GF-D8 (cell line): ENCODE data around the gene PCNT.
"Not testable (repeated sequence)": the region's sequence is repeated elsewhere in the genome, so short reads cannot be mapped to it uniquely, and the experiment has no call there.

Experiments used
- DNase-seq: peaks from one replicate; lab custom pipeline; 2025; lab: John Stamatoyannopoulos, UW

The PCNT gene

DNA sequence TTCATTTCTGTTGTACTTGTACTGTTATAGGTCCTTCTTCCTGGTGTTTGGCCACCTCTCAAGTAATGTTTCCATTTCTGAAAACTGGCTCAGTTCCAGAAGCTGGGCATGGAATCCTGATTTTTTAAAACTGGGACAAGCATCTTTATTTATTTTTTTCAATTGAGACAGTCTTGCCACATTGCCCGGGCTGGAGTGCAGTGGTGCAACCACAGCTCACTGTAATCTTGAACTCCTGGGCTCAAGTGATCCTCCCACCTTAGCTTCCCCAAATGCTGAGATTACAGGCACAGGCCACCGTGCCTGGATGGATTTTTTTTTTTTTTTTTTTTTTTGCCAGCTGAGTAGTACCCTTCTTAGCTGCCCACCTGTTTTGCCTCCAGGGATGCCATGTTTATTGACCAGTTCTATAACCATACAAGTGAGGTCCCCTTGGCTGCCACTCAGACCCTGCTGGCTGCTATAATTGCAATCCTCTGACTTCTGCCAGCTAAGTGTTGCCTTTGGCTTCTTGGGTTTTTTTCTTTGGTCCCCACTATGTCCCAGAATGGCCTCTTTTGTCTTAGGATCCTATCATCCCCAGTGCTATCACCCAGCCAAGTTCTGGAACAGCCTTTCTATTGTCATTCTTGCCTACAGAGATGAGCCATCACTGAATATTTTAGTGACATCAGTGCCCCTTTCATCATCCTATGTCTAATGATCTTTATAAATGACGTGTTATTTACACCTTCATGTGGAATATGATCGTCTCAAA, 130.9 kb downstream of the PCNT start:
- DNase-seq, result no peak

DNA sequence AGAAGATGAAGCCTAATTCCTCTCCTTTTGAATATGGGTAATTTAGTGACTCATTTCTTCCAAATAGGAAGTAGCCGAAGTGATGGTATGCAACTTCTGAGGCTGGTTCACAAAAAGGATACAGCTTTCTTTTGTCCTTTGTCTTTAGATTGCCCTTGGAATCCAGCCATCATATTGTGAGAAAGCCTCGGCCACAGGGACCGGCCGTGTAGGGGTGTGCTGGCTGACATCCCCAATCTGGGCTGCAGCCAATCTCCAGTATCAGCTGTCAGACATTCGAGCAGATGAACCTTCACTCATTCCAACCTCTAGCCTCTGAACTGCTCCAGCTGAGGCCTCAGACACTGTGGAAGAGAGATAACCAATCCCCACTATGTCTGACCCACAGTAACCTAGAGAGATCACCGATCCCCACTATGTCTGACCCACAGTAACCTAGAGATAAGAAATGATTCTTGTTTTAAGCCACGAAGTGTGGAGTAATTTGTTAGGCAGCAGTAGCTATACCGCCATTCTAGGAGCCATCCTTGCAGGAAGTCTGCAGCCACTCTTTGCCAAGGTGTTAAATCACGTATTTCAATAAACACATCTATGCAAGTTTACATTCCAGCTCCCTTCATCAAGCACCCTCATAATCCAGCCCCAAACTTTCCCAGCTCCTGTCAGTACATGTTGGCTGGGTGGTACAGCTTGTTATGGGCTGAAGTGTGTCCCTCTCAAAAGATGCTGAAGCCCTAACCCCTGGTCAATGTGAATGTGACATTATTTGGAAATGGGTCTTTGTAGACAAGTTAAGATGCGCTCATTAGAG, 131.8 kb downstream of the PCNT start:
- no peak for DNase-seq

DNA sequence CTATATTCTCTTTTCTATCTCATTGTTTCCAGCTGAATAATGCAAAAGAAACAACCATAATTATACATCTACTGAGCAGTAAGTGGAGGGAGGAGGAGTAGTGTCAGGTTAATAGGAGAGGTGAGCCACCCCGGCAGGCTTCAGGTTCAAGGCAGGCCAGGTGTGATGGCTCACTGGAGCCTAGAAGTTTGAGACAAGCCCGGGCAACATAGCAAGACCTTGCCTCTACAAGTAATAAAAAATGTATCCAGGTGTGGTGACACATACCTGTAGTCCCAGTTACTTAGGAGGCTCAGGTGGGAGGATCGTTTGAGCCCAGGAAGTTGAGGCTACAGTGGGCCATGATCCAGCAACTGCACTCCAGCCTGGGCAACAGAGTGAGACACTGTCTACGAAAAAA, 132.8 kb downstream of the PCNT start:
- DNase-seq, result no peak

DNA sequence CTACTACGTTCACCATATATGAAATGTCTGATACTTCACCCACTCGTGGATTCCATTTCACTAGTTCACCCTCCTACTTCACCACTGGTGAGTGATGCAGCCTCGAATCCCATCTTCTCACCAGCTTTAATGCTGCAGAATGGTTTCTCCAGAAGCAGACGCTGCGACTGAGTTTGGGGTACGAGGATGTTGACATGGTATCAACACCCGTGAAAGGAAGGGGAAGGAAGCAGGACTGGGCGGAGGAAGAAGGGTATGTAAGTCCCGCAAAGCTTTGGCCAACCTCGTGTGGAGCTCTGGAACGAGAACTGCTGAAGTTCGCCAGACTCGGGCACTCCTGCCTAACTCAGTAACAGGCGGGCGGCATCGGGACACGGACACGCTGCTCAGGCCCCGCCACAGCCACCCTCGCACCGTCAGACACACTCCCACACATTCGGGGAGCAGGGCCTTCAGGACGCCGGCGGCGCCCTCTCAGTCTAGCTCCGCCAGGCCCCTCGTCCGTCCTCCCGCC, 133.9 kb downstream of the PCNT start:
- DNase-seq, result peak; percentile 69

DNA sequence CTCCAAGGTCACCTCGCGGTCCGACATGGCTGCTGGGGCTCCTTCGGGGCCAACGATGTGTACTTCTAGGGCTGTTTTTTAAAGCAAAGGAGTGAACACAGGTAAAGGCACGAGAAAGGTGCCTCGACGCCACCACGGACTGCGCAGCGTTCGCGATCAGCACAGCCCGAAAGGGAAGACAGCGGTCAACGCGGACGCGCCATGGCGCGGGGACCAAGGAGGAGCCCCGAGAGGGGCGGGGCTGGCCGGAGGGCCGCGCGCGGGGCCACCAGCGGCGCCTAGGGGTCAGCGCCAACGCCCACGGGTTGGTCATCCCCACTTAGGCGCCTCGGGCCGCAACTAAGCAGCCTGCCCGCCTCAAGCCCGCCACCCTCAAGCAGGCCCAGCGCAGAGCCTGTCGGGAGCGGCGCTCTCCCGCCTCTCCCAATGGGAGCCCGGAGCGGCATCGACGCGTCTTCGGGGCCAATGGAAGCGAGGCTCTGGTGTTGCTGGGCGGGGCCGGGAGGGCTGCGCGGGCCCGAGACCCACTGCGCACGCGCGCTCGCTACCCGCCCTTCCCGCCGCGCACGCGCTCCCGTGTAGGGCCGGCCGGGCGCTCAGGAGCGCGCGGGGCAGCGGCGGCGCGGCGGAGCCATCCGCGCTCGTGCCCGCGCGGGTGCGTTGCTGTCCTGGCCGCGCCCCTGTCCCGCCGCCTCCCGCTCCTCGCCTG, 134.5 kb downstream of the PCNT start, which contains the start of gene DIP2A:
Gene DIP2A (plus strand): TSS at position 577 of the 709 bp plus-strand sequence. CDS start 241 bp downstream, outside the sequence.
- DNase-seq, result peak; percentile 94

DNA sequence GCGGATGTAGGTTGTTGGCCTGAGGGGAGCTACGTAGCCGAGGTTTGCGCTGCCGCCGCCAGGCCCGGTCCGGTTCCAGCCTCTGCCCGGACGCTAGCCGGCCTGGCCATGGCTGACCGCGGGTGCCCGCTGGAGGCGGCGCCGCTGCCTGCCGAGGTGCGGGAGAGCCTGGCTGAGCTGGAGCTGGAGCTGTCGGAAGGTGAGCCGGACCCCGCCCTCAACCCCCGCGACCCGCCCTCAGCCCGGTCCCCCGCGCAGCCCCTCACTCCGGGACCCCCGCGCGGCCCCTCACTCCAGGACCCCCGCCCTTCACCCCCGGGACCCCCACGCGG, 135.0 kb downstream of the PCNT start:
- no peak for DNase-seq

DNA sequence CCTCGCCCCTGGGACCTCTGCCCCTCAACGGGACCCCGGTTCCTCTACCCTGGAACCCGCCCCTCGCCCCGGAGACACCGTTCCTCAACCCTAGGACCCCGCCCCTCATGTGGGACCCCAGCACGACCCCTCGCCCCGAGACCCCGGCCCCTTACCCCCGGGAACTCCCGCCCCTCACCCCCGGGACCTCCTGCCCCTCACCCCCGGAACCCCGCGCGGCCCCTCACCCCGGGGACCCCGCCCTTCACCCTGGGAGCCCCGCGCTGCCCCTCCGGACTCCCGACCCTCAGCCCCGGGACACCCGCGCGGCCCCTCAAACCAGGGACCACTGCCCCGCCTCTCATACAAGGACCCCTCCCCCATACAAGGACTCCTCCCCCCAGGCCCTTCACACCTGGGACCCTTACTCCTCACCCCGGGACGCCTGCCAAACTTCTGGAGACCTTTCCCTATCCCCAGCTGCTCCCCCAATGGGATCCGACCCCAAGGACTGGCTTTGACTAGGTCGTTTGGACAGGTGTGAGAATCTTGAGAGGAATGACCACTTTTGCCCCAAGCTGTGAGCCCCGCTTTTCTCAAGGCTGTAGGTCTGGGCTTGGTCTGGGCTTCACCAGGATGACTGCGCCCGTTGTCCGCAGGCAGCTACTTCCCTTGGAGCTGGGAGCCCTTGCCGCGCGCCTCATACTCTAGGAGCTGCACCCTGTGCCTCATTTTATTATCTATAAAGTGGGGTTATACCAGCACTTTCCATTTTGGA, 135.6 kb downstream of the PCNT start:
- peak; percentile 19 for DNase-seq

DNA sequence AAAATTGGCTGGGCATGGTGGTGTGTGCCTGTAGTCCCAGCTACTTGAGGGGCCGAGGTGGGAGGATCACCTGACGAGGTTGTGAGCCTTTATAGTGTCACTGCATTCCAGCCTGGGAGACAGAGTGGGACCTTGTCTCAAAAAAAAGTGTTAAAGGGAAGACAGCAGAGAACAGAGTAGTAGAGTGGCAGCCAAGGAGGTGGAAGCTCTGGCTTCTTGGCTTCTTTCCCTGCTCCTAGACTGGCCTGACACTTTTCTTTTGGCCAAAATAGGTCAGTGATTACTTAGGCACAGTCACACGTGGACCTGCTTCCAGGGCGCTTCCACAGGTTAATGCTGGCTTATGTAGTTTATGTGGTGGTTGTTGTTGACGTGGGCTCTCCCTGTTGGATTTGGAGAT, 138.0 kb downstream of the PCNT start:
- DNase-seq, result no peak

DNA sequence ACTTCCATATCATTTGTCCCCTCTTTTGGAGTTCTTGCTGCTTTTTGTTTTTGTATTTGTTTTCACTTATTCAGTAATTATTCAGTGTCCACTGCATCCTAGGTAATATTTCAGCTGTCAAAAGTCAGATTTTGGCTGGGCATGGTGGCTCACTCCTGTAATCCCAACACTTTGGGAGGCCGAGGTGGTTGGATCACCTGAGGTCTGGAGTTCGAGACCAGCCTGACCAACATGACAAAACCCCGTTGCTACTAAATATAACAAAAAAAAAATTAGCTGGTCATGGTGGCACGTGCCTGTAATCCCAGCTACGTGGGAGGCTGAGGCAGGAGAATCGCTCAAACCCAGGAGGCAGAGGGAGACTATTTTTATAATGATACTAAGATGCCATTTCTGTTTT, 141.2 kb downstream of the PCNT start:
- DNase-seq, result not testable (repeated sequence)

DNA sequence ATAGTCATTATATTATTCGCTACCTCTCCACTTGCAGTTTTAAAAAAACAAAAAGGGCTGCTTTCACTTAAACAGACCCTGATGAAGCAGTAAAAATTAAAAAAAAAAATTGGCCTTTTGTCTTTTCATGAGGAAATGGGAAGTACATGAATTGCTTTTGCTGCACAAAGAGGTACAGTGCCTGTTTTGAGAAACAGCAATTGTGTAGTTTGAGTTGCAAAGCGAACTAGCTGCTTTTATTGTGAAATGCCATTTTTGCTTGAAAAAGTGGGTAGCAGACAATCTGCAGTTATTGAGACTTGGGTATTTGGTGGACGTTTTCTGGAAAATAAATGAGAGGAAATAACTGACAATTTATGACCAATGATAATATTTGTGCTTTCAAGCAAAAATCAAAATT, 141.7 kb downstream of the PCNT start:
- DNase-seq, result no peak

DNA sequence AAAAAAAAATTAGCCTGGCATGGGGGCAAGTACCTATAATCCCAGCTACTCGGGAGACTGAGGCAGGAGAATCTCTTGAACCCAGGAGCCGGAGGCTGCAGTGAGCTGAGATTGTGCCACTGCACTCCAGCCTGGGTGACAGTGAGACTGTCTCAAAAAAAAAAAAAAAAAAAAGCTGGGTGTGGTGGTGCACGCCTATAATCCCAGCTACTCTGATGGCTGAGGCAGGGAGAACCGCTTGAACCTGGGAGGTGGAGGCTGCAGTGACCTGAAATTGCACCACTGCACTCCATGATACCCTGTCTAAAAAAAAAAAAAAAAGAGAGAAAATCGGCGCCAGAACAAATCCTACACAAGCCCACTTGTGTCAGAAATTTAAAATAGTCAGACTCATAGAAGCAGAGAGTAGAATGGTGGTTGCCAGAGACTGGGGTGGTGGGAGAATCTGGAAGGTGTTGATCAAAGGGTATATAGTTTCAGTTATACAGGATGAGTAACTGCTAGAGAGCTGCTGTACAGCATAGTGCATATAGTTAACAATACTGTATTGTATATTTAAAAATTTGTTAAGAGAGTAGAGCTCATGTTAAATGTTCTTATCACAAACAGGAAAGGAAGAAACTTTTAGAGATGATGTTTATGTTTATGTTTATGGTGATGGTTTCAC, 144.3 kb downstream of the PCNT start:
- no peak for DNase-seq

DNA sequence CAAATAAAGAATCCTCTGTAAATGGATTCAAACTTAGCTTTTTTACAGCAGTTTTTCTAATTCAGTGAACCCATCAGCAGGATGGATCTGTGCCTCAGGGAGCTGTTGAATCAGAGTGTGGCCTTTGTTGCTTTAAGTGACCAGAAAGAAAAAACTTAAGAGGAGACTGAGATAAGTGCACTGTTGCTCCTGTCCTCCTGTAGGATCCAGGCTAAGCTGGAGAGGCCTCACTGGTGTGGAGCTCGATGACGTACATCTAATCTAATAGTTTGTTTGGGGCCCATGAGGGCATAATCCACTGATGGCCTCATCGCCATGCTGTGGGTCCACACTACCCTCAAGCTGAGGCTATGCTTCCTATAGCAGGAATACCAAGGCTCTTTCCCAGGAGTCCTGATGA, 145.3 kb downstream of the PCNT start:
- no peak for DNase-seq

DNA sequence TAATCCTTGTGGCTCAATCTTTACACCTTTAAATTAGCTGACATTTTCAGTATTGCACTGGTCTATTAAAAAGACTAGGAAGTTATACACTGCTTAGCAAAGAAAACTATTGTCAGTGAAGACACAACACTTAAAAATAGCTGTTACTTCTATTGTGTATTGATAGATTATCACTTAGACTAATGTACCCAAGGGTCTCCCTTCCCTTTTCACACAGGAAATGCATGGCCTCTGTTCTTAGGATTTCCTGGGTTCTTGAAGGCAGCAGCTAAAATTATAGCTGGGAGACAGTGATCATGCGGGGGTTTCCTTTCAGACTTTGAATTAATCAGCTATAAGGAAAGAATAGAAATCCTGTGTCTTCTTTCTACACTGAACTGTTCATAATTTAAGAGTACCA, 147.6 kb downstream of the PCNT start:
- DNase-seq, result no peak

DNA sequence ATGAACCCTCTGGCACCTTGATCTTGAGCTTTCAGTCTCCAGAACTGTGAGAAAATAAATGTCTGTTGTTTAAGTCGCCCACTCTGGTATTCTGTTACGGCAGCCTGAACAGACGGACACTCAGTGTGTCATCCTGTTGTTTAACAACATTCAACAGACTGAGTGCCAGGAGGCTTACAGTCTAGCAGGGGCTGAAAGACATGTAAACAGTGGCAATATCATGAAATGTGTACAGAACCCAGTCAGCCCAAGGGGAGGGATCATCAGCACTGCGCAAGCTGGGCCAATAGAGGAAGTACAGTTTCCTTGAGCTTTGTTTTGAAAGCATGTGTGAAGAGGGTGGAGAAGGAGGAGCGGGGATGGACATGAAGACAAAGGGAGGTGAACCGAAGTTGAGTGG, 148.3 kb downstream of the PCNT start:
- DNase-seq, result peak; percentile 50

DNA sequence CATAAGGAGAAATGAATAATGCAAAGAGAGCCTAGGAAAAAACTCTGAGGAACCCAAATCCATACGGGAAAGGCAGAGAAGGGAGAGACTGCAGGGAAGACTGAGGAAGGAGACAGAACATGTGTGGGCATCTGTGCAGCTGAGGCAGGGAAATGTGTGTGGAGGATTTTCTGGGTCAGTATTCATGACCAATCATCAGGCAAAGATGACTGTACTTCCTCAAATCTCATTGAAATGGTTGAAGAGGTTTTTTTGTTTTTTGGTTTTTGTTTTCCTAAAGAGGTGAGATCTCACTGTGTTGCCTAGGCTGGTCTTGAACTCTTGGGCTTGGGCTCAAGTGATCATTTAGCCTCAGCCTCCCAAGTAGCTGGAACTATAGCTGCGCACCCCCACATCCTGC, 150.4 kb downstream of the PCNT start:
- no peak for DNase-seq

DNA sequence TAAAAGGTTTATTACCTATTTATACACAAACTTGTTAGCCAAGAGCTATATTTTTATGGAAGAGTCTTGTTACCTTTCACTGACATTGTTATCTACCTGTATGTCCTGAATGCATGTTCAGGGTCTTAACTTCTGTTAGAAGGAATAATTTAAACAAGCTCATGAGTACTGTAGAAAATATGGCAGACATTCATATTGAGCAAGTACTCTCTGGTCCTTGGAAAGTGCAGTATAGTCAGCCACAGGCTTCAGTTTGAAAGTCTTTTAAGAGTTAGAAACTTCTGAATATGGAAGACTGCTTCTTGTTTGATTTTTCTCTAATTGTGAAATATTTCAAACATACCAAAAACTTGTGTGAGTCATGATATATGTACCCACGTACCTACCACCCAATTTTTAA, 151.3 kb downstream of the PCNT start:
- DNase-seq, result no peak

DNA sequence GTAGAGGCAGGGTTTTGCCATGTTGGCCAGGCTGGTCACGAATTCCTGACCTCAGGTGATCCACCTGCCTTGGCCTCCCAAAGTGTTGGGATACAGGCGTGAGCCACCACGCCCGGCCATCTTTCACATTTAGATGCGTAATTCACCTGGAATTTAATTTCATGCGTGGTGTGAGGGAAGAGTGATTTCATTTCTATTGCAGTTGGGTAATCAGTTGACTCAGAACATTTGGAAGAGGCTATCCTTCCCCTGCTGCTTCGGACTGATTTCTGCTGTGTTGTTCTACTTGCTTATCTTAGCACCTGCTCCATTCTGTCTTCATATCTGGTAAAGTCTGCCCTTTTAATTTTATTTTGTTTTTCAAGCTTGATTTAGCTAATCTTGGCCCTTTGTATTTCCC, 153.8 kb downstream of the PCNT start:
- no peak for DNase-seq

DNA sequence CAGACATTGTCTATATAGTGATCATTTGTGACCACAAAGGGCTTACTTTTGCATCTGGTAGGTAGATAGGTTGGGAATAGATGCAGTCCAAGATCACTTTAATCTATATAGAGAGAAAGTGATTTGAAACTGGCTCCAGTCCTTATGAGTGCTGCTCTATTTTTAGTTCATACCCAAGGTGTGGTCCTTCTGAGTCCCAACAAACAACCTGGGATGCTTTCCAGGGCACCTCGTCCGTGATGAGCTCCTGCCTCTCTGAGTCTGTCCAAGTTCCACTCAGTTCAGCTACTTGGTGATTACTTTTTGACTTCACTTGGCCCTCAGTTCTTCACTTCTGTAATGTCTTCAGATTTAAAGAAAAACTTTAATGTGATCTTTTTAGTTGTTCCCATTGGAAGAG, 155.0 kb downstream of the PCNT start:
- DNase-seq, result no peak

DNA sequence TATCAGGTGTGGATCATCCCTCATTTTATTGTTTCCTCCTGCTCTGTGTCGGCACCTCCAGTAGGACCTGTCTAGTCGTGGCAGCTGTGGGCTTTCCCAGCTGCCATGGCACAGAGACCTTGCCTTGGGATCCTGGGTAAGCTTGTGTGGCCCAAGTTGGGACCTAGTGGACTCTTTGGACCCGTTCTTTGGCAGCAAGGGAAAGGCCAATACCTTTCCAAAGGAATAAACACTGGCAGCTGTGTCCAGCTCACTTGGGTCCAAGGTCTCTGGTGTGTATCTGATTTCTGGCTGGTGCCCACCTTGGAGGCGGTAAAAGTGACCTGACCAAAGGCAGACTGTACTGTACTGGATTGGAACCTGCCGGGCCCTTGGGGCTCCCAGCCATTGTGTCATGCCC, 156.5 kb downstream of the PCNT start:
- no peak for DNase-seq

DNA sequence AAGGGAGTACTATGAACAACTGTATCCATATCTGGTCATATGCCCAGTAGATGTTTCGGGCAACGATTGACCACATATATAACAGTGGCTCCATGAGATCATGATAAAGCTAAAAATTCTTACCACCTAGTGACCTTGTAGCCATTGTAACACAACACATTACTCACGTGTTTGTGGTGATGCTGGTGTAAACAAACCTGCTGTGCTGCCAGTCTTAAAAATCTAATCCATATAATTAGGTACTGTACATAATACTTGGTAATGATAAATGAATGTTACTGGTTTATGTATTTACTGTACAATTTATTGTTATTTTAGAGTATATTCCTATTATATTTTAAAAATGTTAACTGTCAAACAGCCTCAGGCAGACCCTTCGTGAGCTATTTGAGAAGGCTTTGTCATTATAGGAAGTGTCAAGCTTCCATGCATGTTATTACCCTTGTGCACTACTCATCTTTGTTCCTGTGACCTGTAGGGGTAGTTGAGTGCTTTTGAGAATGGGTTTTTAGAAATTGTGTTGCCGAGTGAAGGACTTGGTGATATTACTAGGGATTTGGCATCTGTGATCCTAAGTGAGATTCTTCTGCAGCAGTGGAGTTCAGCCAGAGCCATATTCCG, 158.4 kb downstream of the PCNT start:
- no peak for DNase-seq

DNA sequence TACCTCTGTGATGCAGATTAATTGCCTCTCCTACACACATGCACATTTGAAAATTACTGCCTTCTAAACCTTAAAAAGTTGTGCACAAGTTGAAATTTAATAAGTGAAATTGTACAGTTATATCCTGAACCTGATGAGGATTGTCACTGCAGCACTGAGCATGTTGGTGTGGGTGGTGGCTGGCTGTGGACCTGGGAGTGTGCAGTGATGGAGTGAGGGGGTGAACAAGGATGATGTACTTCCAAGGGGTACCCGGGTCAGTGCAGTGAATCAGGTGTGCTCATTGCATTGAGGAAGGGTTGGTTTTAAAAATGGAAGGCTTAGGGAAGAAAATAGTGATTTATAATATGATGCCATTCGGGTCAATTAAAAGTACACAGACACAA, 158.9 kb downstream of the PCNT start:
- no peak for DNase-seq
